ENCODE data around the gene KRTAP5-11.
"Not testable (repeated sequence)": the region's sequence is repeated elsewhere in the genome, so short reads cannot be mapped to it uniquely, and the experiment has no call there.

The KRTAP5-11 gene

DNA sequence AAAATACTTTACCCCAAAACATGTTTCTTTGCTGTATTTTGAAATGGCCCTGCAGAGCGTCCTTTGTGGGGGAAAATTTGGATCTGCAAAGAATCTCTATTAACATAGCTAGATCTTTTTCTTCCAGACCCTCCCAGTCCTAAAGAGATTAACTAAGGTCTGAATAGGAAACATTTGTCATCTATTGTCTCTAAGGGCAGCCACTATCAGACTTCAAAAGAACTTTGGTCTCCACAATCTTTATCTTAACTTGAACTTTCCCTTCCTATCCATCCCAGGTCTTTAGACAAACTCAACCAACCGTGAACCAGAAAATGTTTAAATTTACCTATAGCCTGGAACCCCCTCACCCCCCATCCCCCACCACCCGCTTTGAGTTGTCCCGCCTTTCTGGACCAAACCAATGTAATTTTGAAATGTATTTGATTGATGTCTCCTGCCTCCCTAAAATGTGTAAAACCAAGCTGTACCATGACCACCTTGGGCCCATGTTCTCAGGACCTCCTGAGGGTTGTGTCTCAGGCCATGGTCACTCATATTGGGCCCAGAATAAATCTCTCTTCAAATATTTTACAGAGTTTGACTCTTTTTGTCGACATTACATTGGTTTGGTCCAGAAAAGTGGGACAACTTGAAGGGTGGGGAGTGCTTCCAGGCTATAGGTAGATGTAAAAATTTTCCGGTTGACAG lies 38.0 kb downstream of the KRTAP5-11 start:
- H3K4me3 ChIP-seq (replicated peaks; ENCODE audit: low read depth, low read length) = no peak overlapping the region
- TF ChIP-seq CTCF (IDR thresholded peaks at IDR 0.05; ENCODE audit: low read depth, low read length, missing control alignments) = no peak
- no peak for DNase-seq (ENCODE audit: extremely low read depth, low read depth)

GRCh38 chr11:71543866-71544265 lies 38.8 kb downstream of the KRTAP5-11 start:
- no peak overlapping the region for H3K4me3 ChIP-seq (replicated peaks; ENCODE audit: low read depth, low read length)
- TF ChIP-seq CTCF (IDR thresholded peaks at IDR 0.05; ENCODE audit: low read depth, low read length, missing control alignments) = no peak
- DNase-seq (ENCODE audit: extremely low read depth, low read depth) = no peak

DNA sequence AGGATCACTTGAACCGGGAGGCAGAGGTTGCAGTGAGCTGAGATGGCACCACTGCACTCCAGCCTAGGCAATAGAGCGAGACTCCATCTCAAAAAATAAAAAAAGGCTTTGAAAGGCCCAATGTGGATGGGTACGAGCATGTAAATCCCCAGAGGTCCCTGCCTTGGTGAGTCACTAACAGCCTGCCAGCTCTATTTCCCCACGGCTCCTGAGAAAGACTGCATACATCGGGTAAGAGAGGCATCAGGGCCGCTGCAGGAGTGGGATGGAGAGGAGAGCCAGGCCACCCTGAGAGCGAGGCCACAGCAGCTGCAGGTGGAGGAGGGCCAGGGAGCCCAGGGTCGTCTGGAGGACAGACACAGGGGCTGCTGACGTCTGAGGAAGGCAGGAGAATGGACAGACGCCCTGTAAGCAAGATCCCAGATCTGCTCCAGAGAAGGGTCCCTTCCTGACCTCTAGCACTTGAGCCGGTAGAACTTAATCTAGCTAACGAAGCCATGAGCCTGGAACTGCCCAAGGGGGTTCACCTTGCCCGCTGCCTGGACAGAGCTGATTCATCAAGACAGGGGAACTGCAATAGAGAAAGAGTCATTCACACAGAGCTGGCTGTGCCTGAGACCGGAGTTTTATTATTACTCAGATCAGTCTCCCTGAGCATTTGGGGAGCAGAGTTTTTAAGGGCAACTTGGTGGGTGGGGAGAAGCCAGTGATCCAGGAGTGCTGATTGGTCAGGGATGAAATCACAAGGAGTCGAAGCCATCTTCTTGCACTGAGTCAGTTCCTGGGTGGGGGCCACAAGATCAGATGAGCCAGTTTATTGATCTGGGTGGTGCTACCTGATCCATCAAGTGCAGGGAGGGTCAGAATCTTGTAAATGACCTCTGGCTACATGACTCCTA lies 39.5 kb downstream of the KRTAP5-11 start:
- TF ChIP-seq CTCF (IDR thresholded peaks at IDR 0.05; ENCODE audit: low read depth, low read length, missing control alignments) = no peak
- no peak overlapping the region for H3K4me3 ChIP-seq (replicated peaks; ENCODE audit: low read depth, low read length)
- DNase-seq (ENCODE audit: extremely low read depth, low read depth) = no peak

DNA sequence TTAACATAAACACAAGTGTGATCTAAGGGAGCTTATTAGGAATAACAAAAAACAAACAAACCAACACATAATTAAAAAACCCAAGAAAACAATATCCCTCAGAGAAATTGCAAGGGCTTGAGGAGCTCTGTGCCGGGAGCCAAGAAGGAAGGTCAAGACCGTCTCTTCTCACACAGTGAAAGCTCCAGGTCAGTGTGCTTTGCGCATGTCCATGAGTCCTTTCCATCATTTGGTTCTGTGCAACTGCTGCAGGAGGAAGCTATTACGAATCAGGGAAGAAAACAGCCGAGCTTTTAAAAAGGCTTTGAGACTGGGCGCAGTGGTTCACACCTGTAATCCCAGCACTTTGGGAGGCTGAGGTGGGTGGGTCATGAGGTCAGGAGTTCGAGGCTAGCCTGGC lies 40.3 kb downstream of the KRTAP5-11 start:
- no peak overlapping the region for H3K4me3 ChIP-seq (replicated peaks; ENCODE audit: low read depth, low read length)
- TF ChIP-seq CTCF (IDR thresholded peaks at IDR 0.05; ENCODE audit: low read depth, low read length, missing control alignments) = no peak
- DNase-seq (ENCODE audit: extremely low read depth, low read depth) = no peak

- H3K4me3 ChIP-seq (replicated peaks; ENCODE audit: low read depth, low read length); DNase-seq (ENCODE audit: extremely low read depth, low read depth): not testable (repeated sequence)
These were observed 42.0 kb downstream of the KRTAP5-11 start for GRCh38 chr11:71540521-71541304.

- H3K4me3 ChIP-seq (replicated peaks; ENCODE audit: low read depth, low read length); DNase-seq (ENCODE audit: extremely low read depth, low read depth): not testable (repeated sequence)
These were observed 42.7 kb downstream of the KRTAP5-11 start for GRCh38 chr11:71539971-71540370.

GRCh38 chr11:71539017-71539416 lies 43.7 kb downstream of the KRTAP5-11 start:
- no peak for DNase-seq (ENCODE audit: extremely low read depth, low read depth)
- H3K4me3 ChIP-seq (replicated peaks; ENCODE audit: low read depth, low read length) = no peak overlapping the region
- TF ChIP-seq CTCF (IDR thresholded peaks at IDR 0.05; ENCODE audit: low read depth, low read length, missing control alignments) = no peak
